ENCODE data around the gene SLC1A3. TPM values are rescaled to one million over a fixed set of nuclear protein-coding genes. Genes with fewer than 3 reads are reported as not detected.

The SLC1A3 gene
- total and polyA plus RNA-seq, 10 of the 15 experiments (the other 5 are each of a cell fraction or from before 2014, with no cell fraction given) = 0.23 to 4.4 (median 3.3) TPM

- ChIA-PET SMC1A (ENCODE audit: uncharacterized antibody, unreplicated experiment) (no interaction called here), RAD21 (ENCODE audit: unreplicated experiment) (no interaction called here)
- in situ Hi-C loops (cut with MboI) = no loop called here
Measured at GRCh38 chr5:36624277-36624676, 17.9 kb downstream of the SLC1A3 start.

GRCh38 chr5:36628695-36629094 lies 22.3 kb downstream of the SLC1A3 start:
- ChIA-PET RAD21 (ENCODE audit: unreplicated experiment) (no interaction called here), POLR2A (no interaction called here), SMC1A (ENCODE audit: uncharacterized antibody, unreplicated experiment) (interaction anchor here (0.6 kb wide), 1 partner anchor 12 kb away, joined by 3 read pairs; no protein-coding TSS in a partner anchor), CTCF (no interaction called here)
- BruUV-seq (replicated peaks) = no TSS peak
- Histone ChIP-seq H3K4me3 (no peak overlapping the region), H4K20me1 (ENCODE audit: control insufficient read depth, insufficient read depth) (no peaks in the 10 kb centered on the region), H3K27ac (ENCODE audit: control insufficient read depth, insufficient read depth) (no peak overlapping the region), H3K9me3 (replicated peaks; ENCODE audit: control insufficient read depth, insufficient read depth, low read length) (no peaks in the 10 kb centered on the region), H3K36me3 (ENCODE audit: control insufficient read depth in 2 of 2, insufficient read depth in 2 of 2, low read length in 1 of 2) (no peaks in the 10 kb centered on the region), H2AFZ (ENCODE audit: control insufficient read depth, low read depth, low read length) (no peak overlapping the region), H3K27me3 (replicated peaks in 1 of 2; ENCODE audit: control insufficient read depth in 2 of 2, insufficient read depth in 2 of 2, low read length in 1 of 2) (no peaks in the 10 kb centered on the region), H3K4me1 (ENCODE audit: control insufficient read depth, insufficient read depth, low read length) (no peaks in the 10 kb centered on the region), H3K9ac (ENCODE audit: control insufficient read depth, insufficient read depth, low read length) (no peak overlapping the region), H3K4me2 (ENCODE audit: control insufficient read depth, insufficient read depth) (no peak overlapping the region), H3K79me2 (ENCODE audit: control insufficient read depth, insufficient read depth, low read length) (no peaks in the 10 kb centered on the region)
- in situ Hi-C loops (cut with MboI) (no loop called here), intact Hi-C loops (cut with micrococcal nuclease; ENCODE audit: unreplicated experiment) (no loop called here)
- no peak for DNase-seq (ENCODE audit: low read depth, low spot score)
- TF ChIP-seq NBN (IDR thresholded peaks at IDR 0.05) = no peak
- TF ChIP-seq MTA2 (IDR thresholded peaks at IDR 0.05; ENCODE audit: low read depth) = no peak
- TF ChIP-seq CBFB (IDR thresholded peaks at IDR 0.05; ENCODE audit: low read depth) = no peak
- no peak for TF ChIP-seq DPF2 (IDR thresholded peaks at IDR 0.05)
- no peak for TF ChIP-seq TAF1 (IDR thresholded peaks at IDR 0.05; ENCODE audit: borderline replicate concordance, low read depth, low read length)
- no peak for TF ChIP-seq GABPA (IDR thresholded peaks at IDR 0.05; ENCODE audit: low read depth)
- ATAC-seq = no peak
- FAIRE-seq = no peak
- 0% methylated on average over 2 of the region's 2 CpGs for WGBS (ENCODE audit: insufficient coverage, insufficient replicate concordance, low lambda C conversion rate, missing lambda C conversion rate)

More at GRCh38 chr5:36624277-36624676, 17.9 kb downstream of the SLC1A3 start:
- H3K36me3 ChIP-seq (ENCODE audit: control insufficient read depth in 2 of 2, insufficient read depth in 2 of 2, low read length in 1 of 2) = no peaks in the 10 kb centered on the region
- DNase-seq (ENCODE audit: low read depth, low spot score) (no peak), FAIRE-seq (no peak), ATAC-seq (no peak)
- H3K4me3 ChIP-seq = no peak overlapping the region
- no peaks in the 10 kb centered on the region for H3K4me1 ChIP-seq (ENCODE audit: control insufficient read depth, insufficient read depth, low read length)
- intact Hi-C loops (cut with micrococcal nuclease; ENCODE audit: unreplicated experiment) = no loop called here
- no peak overlapping the region for H3K9ac ChIP-seq (ENCODE audit: control insufficient read depth, insufficient read depth, low read length)
- ChIA-PET POLR2A (no interaction called here), CTCF (no interaction called here)
- WGBS (ENCODE audit: insufficient coverage, insufficient replicate concordance, low lambda C conversion rate, missing lambda C conversion rate) = 42% methylated on average over 8 of the region's 8 CpGs
- H3K9me3 ChIP-seq (replicated peaks; ENCODE audit: control insufficient read depth, insufficient read depth, low read length) = no peaks in the 10 kb centered on the region
- no TSS peak for BruUV-seq (replicated peaks)
- TF ChIP-seq GABPA (IDR thresholded peaks at IDR 0.05; ENCODE audit: low read depth) (no peak), ZBTB33 (IDR thresholded peaks at IDR 0.05) (no peak), RBBP5 (conservative IDR thresholded peaks at IDR 0.05) (no peak)
- no peak overlapping the region for H3K4me2 ChIP-seq (ENCODE audit: control insufficient read depth, insufficient read depth)
- no peaks in the 10 kb centered on the region for H3K27me3 ChIP-seq (replicated peaks in 1 of 2; ENCODE audit: control insufficient read depth in 2 of 2, insufficient read depth in 2 of 2, low read length in 1 of 2)
- H3K79me2 ChIP-seq (ENCODE audit: control insufficient read depth, insufficient read depth, low read length) = no peaks in the 10 kb centered on the region
- H4K20me1 ChIP-seq (ENCODE audit: control insufficient read depth, insufficient read depth) = no peaks in the 10 kb centered on the region
- H2AFZ ChIP-seq (ENCODE audit: control insufficient read depth, low read depth, low read length) = no peak overlapping the region
- H3K27ac ChIP-seq (ENCODE audit: control insufficient read depth, insufficient read depth) = no peak overlapping the region
